ENCODE data around the gene FANCD2.
"Not testable (repeated sequence)": the region's sequence is repeated elsewhere in the genome, so short reads cannot be mapped to it uniquely, and the experiment has no call there.

FANCD2 gene

DNA sequence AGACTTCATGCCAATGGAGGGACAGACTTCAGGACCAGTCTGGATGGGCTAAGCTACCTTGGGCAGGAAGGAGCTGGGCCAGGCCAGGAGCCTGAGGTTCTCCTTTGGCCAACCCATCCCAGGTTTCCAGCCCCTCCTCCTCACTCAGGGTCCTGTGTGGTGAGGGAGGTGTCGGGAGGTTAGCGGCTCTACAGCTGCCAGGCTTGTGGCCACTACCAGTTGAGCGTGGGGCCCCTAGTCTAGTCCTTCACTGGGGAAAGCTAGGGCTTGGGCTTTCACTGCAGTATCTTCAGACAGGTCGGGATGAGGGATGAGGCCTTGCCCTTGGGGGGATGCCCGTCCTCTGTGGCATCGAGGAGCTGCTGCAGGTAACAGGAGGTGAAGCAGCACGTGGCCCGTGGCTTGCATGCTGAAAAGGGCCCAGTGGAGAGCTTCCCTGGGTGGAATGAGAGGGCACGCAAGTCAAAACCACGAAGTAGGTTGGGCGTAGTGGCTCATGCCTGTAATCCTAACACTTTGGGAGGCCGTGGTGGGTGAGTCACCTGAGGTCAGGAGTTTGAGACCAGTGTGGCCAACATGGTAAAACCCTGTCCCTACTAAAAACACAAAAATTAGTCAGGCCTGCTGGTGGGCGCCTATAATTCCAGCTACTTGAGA lies 8.5 kb upstream of the FANCD2 start:
- no peak for DNase-seq

GRCh38 chr3:10018806-10019205 lies 7.4 kb upstream of the FANCD2 start:
- not testable (repeated sequence) for DNase-seq

DNA sequence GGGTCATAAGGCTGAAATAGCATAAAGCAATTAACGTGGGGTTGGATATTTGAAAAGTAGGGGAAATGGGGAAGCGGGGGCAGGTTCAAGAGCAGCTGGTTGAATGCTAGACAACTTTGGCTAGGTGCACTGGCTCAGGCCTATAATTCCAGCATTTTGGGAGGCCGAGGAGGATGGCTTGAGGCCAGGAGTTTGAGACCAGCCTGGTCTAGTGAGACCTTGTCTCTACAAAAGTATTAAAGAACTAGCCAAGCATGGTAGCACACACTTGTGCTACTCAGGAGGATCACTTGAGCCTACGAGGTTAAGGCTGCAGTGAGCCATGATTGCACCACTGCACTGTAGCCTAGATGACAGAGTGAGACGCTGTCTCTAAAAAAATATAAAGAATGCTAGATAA lies 6.9 kb upstream of the FANCD2 start:
- DNase-seq, result no peak

DNA sequence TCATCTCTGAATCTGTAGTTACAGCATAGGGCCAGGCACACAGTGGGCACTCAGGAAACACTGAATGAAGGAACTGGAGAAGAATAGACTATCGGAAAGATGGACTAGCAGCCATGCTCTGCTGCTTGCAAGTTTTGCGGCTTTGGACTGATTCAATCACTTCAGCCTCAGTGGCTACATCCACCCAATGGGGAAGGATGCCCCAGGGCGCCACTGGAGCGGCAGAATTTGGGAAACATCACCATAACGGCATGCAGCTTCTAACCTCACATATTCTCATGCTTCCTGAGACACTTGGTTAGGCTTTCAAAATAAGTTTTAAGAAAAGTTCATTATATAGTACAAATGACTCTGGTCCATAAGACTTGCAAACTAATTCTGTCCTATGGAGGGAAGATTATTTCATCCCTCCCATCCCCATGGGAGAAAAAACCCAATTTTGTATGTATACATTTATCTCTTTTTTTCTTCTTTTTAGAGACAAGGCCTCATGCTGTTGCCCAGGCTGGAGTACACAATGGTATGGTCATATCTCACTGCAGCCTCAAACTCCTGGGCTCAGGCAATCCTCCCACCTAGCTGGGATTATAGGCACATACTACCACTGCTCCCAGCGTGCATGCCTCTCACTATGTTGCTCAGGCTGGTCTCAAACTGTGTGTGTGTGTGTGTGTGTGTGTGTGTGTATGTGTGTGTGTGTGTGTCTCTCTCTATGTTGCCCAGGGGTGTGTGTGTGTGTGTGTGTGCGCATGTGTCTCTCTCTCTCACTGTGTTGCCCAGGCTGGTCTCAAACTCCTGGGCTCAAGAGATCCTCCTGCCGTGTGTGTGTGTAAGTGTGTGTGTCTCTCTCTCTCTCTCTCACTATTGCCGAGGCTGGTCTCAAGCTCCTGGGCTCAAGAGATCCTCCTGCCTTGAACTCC lies 4.1 kb upstream of the FANCD2 start:
- no peak for DNase-seq

DNA sequence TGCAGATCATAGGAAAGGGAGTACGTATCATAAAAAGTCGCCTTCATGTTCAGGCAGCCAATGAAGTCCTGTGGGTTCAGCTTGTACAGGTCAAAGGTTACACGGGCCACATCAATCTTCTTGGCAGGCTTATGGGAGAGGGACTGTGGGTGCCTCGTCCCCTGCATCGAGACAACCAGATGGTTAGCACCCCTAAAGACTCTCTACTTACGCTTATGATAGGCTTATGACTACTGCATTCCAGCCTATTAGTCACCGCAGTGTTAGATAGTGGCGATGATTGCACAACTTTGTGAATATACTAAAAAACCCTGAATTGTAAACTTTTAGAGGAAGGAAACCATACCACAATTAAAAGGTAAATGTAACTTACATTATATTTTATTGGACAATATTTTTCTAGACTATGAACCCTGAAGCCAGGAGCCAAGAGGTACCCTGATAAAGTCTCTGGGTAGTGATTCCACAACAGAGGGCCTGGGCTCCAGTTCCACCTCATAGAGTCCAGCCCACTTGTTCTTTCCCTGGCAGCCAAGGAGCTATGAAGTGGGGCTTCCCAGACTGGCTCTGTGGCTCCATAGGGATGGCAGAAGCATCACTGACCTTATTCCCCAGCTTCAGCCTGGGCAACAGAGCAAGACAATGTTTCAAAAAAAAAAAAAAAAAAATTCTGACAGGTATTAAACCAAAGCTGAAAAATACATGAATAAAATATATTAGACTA lies 2.5 kb upstream of the FANCD2 start:
- no peak for DNase-seq

DNA sequence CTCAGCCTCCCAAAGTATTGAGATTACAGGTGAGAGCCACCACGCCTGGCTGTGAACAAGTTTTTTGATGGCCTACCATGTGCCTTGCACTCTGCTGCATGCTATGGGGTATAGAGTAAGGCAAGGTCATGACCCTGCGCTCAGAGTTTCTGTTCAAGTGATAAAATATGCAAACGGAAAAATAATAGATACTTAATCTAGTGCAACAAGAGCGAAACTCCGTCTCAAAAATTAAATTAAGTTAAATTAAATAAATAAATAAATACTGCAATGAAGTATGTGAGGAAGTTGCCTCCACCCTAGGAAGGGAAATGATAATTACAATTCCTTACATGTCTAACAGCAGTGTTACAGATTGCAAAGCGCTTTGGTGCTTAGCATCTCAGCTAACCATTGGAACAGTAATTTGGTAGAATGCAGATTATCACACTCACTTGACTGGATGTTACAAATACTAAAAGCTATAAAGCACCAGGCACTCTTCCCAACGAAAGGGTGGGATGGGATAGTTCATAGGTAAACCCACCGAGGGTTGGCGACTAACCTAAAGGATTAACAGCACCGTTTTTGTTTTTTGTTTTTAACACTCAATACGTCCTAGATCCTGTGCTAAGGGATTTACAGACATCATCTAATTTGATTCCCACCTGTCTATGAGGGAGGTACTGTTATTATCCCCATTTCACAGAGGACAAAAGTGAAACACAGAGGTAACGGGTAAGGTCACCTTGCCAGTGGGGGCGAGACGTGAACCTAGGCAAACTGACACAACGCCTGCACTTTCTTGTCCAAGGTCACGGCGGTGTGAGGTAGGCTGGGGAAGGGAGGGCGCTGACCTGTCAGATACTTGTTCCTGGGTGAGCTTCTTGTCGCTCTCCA lies 793 bp upstream of the FANCD2 start:
- DNase-seq, result no peak

DNA sequence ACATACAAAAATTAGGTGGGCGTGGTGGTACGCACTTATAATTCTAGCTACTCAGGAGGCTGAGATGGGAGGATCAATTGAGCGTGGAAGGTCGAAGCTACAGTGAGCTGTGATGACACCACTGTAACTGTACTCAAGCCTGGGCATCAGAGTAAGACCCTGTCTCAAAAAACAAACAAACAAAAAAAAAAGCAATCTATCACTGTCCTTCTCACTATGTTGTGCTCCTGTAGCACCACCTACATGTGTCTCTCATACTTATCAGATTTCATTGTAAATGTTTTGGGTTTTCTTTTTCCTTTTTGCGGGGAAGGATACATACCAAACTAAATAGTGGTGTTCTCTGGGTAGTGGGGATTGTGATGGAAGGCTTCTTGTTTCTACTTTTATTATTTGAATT lies 14.8 kb downstream of the FANCD2 start:
- no peak for DNase-seq

DNA sequence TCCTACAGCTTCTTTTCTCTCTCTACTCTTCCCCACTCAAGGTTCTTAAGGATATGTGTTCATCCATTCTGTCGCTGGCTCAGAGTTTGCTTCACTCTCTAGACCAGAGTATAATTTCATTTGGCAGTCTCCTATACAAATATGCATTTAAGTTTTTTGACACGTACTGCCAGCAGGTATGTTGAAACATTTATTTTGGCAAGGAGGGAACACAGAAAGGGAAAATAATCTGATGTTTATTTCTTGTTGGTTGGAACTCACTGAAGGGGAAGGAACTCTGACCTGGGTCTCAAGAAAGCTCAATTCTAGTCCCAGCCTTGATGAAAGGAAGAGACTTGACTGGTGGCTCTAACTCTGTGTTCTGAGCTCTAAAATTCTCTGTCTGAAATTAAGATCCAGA lies 21.6 kb downstream of the FANCD2 start:
- no peak for DNase-seq

DNA sequence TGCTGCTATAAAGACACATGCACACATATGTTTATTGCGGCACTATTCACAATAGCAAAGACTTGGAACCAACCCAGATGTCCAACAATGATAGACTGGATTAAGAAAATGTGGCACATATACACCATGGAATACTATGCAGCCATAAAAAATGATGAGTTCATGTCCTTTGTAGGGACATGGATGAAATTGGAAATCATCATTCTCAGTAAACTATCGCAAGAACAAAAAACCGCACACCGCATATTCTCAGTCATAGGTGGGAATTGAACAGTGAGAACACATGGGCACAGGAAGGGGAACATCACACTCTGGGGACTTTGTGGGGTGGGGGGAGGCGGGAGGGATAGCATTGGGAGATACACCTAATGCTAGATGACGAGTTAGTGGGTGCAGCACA lies 26.8 kb downstream of the FANCD2 start:
- DNase-seq, result not testable (repeated sequence)

DNA sequence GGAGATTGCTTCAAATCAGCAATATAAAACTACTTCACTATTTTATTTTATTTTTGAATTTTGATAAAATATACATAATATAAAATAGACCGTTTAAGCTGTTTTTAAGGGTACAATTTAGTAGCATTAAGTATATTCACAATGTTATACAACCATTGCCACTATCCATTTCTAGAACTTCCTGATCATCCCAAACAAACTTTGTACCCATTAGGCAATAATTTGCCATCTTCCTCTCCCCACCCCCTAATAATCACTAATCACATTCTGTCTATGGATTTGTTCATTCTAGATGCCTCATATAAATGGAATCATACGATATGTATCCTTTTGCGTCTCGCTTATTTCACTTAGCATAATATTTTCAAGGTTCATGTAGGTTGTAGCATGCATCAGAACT lies 28.9 kb downstream of the FANCD2 start:
- DNase-seq, result no peak

GRCh38 chr3:10070077-10070476 lies 43.8 kb downstream of the FANCD2 start:
- DNase-seq, result not testable (repeated sequence)

GRCh38 chr3:10074666-10075065 lies 48.4 kb downstream of the FANCD2 start:
- DNase-seq, result no peak

DNA sequence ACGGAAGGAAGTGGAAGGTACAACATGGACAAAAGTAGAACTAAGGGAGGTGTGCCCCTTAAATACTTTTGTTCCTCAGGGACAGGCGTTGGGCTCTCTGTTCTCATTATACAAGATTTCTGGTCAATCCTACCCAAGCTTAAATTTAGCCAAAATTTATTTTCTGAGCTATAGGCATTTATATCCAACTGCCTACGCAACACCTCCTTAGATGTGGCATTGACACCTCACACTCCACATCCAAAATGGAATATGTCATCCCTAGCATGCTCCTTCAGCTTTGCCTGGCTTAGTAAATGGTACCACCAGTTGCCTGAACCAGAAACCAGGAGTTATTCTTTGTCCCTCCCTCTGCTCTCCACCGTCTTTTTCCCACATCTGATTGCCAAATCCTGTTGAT lies 55.6 kb downstream of the FANCD2 start:
- no peak for DNase-seq

DNA sequence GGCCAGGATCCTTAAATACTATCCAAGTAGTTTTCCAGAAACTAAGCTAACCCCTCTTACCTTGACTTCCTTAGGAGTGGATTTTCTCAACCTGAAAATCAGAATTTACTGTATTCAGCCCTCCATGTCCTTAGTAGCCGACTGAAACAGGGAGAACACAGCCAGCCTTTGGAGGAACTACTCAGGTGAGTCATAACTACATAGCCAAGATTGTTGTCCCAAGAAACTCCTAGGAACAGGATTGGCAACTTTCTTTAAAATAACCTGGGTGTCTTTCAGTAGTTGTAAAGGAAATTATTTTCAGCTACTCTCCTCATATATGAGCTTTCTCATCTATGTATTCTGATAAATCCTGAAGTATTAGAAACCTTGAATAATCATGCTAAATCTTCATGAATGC lies 59.5 kb downstream of the FANCD2 start:
- no peak for DNase-seq

- no peak for DNase-seq
Observed at GRCh38 chr3:10088256-10088655, 62.0 kb downstream of the FANCD2 start.

GRCh38 chr3:10090179-10090578 lies 63.9 kb downstream of the FANCD2 start:
- DNase-seq, result no peak

DNA sequence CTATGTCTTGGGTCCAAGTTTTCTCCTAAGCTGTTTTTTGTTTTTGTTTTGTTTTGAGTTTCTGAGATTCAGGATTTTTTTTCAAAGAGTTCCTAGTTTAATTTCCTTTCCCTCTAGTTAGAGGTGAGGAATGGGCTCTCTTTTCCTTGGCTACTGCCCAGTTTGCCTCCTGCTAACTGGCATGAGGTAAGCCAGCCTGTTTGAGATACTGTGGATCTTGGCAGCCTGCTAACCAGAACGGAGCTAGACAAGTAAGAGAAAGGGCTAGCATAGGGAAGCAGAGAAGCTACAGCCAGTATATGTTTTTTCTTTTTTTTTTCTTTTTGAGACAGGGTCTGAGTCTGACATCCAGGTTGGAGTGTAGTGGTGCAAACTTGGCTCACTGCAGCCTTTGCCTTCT lies 64.5 kb downstream of the FANCD2 start:
- DNase-seq, result not testable (repeated sequence)

DNA sequence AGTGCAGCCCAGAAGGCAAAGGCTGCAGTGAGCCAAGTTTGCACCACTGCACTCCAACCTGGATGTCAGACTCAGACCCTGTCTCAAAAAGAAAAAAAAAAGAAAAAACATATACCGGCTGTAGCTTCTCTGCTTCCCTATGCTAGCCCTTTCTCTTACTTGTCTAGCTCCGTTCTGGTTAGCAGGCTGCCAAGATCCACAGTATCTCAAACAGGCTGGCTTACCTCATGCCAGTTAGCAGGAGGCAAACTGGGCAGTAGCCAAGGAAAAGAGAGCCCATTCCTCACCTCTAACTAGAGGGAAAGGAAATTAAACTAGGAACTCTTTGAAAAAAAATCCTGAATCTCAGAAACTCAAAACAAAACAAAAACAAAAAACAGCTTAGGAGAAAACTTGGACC lies 65.2 kb downstream of the FANCD2 start:
- DNase-seq, result not testable (repeated sequence)

DNA sequence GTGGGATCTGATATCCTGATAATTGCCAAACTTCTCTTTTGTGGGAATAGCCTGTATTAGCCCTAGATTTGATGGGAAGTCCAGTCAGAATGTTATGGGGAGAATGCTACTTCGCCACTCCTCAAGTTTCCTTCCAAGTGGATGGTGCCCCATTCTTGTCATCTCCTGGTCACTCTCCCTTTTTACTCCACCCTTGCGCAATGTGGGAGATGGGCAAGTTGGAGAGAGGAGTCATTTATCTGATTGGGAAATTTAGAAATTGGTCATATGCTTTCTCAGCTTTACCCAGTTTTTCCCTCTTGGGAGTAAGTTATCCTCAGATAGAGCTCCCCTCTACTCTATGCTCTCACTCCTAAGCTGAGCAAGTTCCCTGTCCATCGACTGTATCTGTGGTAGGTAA lies 67.4 kb downstream of the FANCD2 start:
- no peak for DNase-seq

- DNase-seq, result no peak
Observed at GRCh38 chr3:10099041-10099440, 72.8 kb downstream of the FANCD2 start.

DNA sequence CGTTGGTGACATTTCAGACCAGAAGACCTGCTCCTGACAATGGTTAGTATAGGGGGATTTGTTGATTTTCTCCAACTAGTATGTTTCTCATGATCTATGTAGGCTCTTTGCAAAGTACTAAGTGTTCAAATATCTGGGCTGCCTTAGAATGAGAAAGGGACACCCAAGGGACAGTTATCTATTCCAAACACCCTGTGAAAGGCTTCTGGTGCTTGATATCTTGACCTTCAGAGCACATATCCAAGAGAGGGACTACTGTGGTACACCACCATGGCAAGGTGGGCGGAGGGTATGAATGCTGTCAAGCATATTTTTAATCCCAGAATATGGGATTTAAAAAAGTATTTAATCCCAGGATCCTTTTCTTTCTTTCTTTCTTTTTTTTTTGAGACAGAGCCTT lies 80.7 kb downstream of the FANCD2 start:
- no peak for DNase-seq

- DNase-seq, result no peak
Observed at GRCh38 chr3:10108091-10108490, 81.9 kb downstream of the FANCD2 start, which contains the start of gene FANCD2OS. Gene FANCD2OS (minus strand): TSS chr3:10108255. CDS start chr3:10104774, 3,481 bp downstream.
